B cell (primary cell): ENCODE data around the gene HCST. TPM values are rescaled to one million over a fixed set of nuclear protein-coding genes. Genes with fewer than 3 reads are reported as not detected.
A peak's percentile ranks its signal among the peaks of the same experiment; 100 is the strongest.

Experiments
- ATAC-seq: fragments of 200-7000 bp; cut with Tn5 transposase; one replicate; pipeline ENCODE4 v1.10.0; 2021; ENCODE audit warnings: low read depth, mild to moderate bottlenecking, moderate number of reproducible peaks, moderate library complexity
- CTCF ChIA-PET: fragments of 350-600 bp; sonication (Branson Sonifier 250); formaldehyde crosslinking; loops from one replicate; lab custom pipeline; 2021; ENCODE audit warnings: antibody characterized with exemption, inconsistent platforms; lab: Charles Lee
- POLR2A ChIA-PET: fragments of 350-600 bp; sonication (Branson Sonifier 250); formaldehyde crosslinking; loops from one replicate; lab custom pipeline; 2021; ENCODE audit warnings: antibody characterized with exemption; lab: Charles Lee
- DNase-seq: peaks from one replicate; pipeline ENCODE4 v3.0.0; 2013
- H2AFZ ChIP-seq: 2 replicates; pipeline ENCODE4 v1.6.1; 2012; ENCODE audit warnings: mild to moderate bottlenecking, low read depth, low read length; ENCODE audit not compliant: insufficient read depth, poor library complexity, severe bottlenecking
- H3K27ac ChIP-seq, 2 donors: 1 replicate in 1 of 2; 2 replicates in 1 of 2; pipeline ENCODE4 v1.5.1; 2012 to 2013; ENCODE audit warnings: low read length in 2 of 2, mild to moderate bottlenecking in 2 of 2, moderate library complexity in 1 of 2
- H3K27me3 ChIP-seq, 4 experiments: fragments of 200-600 bp in 1 of 4; sonication (generic) in 1 of 4; replicated peaks in 1 of 4; 1 replicate in 2 of 4; 2 replicates in 2 of 4; pipeline versions ENCODE4 v1.6.1 to v1.7.0; 2013 to 2016; ENCODE audit warnings: low read length in 3 of 4, mild to moderate bottlenecking in 2 of 4, mixed read lengths in 1 of 4, moderate library complexity in 1 of 4; ENCODE audit not compliant: insufficient read depth in 4 of 4, control insufficient read depth in 3 of 4; ENCODE audit errors: control extremely low read depth in 1 of 4
- H3K36me3 ChIP-seq, 2 experiments: replicated peaks in 1 of 2; 1 replicate in 1 of 2; 2 replicates in 1 of 2; pipeline versions ENCODE4 v1.6.1 to v1.7.1; 2013; ENCODE audit warnings: low read length in 1 of 2; ENCODE audit not compliant: insufficient read depth in 2 of 2, control insufficient read depth in 1 of 2; ENCODE audit errors: control extremely low read depth in 1 of 2, extremely low read depth in 1 of 2
- H3K4me1 ChIP-seq, 2 donors: fragments of 200-600 bp in 1 of 2; sonication (generic) in 1 of 2; 1 replicate in 1 of 2; 2 replicates in 1 of 2; pipeline versions ENCODE4 v1.5.1 to v1.6.1; 2013 to 2017; ENCODE audit warnings: low read length in 2 of 2; ENCODE audit not compliant: control insufficient read depth in 2 of 2, insufficient read depth in 2 of 2
- H3K4me2 ChIP-seq: replicated peaks from 2 replicates; pipeline ENCODE3; 2012; ENCODE audit warnings: mild to moderate bottlenecking, low read depth, low read length; ENCODE audit not compliant: poor library complexity, severe bottlenecking
- H3K4me3 ChIP-seq, 5 experiments: fragments of 200-600 bp in 1 of 5; sonication (generic) in 1 of 5; 1 replicate in 3 of 5; 2 replicates in 2 of 5; pipeline versions ENCODE4 v1.5.1 to v1.7.0; 2011 to 2016; ENCODE audit warnings: low read length in 4 of 5, mild to moderate bottlenecking in 4 of 5, low read depth in 2 of 5, control low read depth in 1 of 5, moderate library complexity in 1 of 5; ENCODE audit not compliant: insufficient read depth in 1 of 5; ENCODE audit errors: control extremely low read depth in 1 of 5, extremely low read depth in 1 of 5
- H3K79me2 ChIP-seq: fragments of 200-600 bp; sonication (generic); one replicate; pipeline ENCODE4 v1.6.0; 2016; ENCODE audit warnings: low read length; ENCODE audit not compliant: control insufficient read depth, insufficient read depth
- H3K9ac ChIP-seq: fragments of 200-600 bp; sonication (generic); 2 replicates; pipeline ENCODE4 v1.6.1; 2017; ENCODE audit warnings: mild to moderate bottlenecking, low read length, moderate library complexity
- H3K9me3 ChIP-seq, 3 donors: one replicate each; pipeline versions ENCODE4 v1.6.1 to v1.7.1; 2013; ENCODE audit warnings: low read length in 2 of 3; ENCODE audit not compliant: control insufficient read depth in 2 of 3, insufficient read depth in 1 of 3; ENCODE audit errors: control extremely low read depth in 1 of 3
- H4K20me1 ChIP-seq: 2 replicates; pipeline ENCODE4 v1.6.0; 2012; ENCODE audit warnings: mild to moderate bottlenecking, low read length; ENCODE audit not compliant: insufficient read depth, control insufficient read depth, poor library complexity, severe bottlenecking
- H3K27ac Mint-ChIP-seq: one replicate; pipeline ENCODE4 v1.8.0; 2021; ENCODE audit warnings: mixed read lengths
- H3K27me3 Mint-ChIP-seq: one replicate; pipeline ENCODE4 v1.8.0; 2021; ENCODE audit warnings: mixed read lengths
- H3K4me1 Mint-ChIP-seq: one replicate; pipeline ENCODE4 v1.8.0; 2021; ENCODE audit warnings: mixed read lengths
- H3K4me3 Mint-ChIP-seq: one replicate; pipeline ENCODE4 v1.8.0; 2021; ENCODE audit warnings: mixed read lengths
- H3K9me3 Mint-ChIP-seq: one replicate; pipeline ENCODE4 v1.8.0; 2022; ENCODE audit warnings: mixed read lengths; ENCODE audit not compliant: insufficient read depth
- EZH2 ChIP-seq: IDR thresholded peaks from 2 replicates; pipeline ENCODE4 v1.6.1; 2012; ENCODE audit warnings: borderline replicate concordance, low read depth, mild to moderate bottlenecking, moderate library complexity, low read length; ENCODE audit not compliant: insufficient read depth, poor library complexity, severe bottlenecking
- WGBS: methylation state at CpG from one replicate; pipeline ENCODE4 v1.1.5; 2013; ENCODE audit warnings: missing lambda C conversion rate; ENCODE audit not compliant: insufficient coverage; 5-methylcytosine and 5-hydroxymethylcytosine counted together
- intact Hi-C: fragments of 100-400 bp; cut with micrococcal nuclease; formaldehyde crosslinking; loops from one replicate; pipeline ENCODE4 v1.10.0; 2022
- polyA plus RNA-seq: library from polyadenylated mRNA; depleted of rRNA; stranded (reverse); fragments of >200 nt; gene quantifications from 2 replicates; pipeline ENCODE4 v1.2.3, GENCODE V29; 2012
- total RNA-seq, 2 donors: library from RNA; stranded (reverse); fragments of 120-200 nt in 1 of 2; gene quantifications; 1 replicate in 1 of 2; 2 replicates in 1 of 2; pipeline versions ENCODE4 v1.2.3 to v1.2.4, GENCODE V29; 2013 to 2022
- TF ChIP-seq, protein P1 (sequence below): fragments of 200-600 bp; IDR thresholded peaks from one replicate; pipeline ENCODE4 v1.8.0; 2022; ENCODE audit warnings: antibody characterized with exemption, mild to moderate bottlenecking

HCST gene
- total and polyA plus RNA-seq, 2 donors (not counting 1 experiment from before 2014, with no cell fraction given) = 4.8 to 40.6 TPM

DNA sequence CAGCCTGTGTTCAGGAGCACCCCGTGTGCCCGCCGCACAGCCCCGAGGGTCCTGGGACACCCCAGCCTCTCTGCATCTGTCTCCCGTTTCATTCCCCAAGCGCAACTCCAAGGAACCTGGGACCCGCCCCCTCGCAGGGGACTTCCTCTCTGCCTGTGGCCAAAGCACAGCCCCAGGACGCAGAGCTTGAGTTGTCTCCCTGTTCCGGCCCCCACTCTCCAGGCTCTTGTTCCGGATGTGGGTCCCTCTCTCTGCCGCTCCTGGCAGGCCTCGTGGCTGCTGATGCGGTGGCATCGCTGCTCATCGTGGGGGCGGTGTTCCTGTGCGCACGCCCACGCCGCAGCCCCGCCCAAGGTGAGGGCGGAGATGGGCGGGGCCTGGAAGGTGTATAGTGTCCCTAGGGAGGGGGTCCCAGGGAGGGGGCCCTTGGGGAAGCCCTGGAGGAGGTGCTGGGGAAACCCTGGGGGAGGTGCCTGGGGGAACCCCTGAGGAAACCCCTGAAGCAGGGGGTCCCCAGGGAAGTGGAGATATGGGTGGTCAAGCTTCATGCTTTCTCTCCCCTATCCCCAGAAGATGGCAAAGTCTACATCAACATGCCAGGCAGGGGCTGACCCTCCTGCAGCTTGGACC lies 1.3 kb downstream of the HCST start:
- DNase-seq (peak; percentile 98), ATAC-seq (peak; percentile 50)
- Mint-ChIP-seq H3K4me3 (peak overlapping the region; percentile 86), H3K4me1 (peaks cover 67% of the 10 kb centered on the region), H3K27ac (peak overlapping the region; percentile 99), H3K27me3 (no peaks in the 10 kb centered on the region), H3K9me3 (no peaks in the 10 kb centered on the region)
- under 1% methylated on average over 23 of the region's 24 CpGs for WGBS
- Histone ChIP-seq H3K9ac (peak overlapping the region; percentile 50), H3K4me3 (peak overlapping the region in 4 of 5 experiments; percentile 43 to 55 (median 46)), H3K36me3 (peaks cover 0 to 3% of the 10 kb centered on the region in 2 experiments), H3K4me1 (peaks cover 47 to 62% of the 10 kb centered on the region in 2 donors), H3K4me2 (peak overlapping the region; percentile 79), H2AFZ (no peak overlapping the region), H3K9me3 (peaks cover 0 to 3% (median 0%) of the 10 kb centered on the region in 3 donors), H3K79me2 (peaks cover 9% of the 10 kb centered on the region), H3K27ac (peak overlapping the region; percentile 100), H4K20me1 (peaks cover 9% of the 10 kb centered on the region), H3K27me3 (no peaks in the 10 kb centered on the region)
- ChIA-PET POLR2A (interaction anchor here (0.6 to 1.4 kb wide), 4 partner anchors 9 to 687 kb away, joined by 3 to 5 read pairs (median 4); no protein-coding TSS in a partner anchor), CTCF (interaction anchor here (0.6 to 1.4 kb wide), 4 partner anchors 21 to 158 kb away, joined by 3 read pairs; partner anchors contain the start of genes PSENEN and U2AF1L4)
- TF ChIP-seq EZH2 = no peak
- TF ChIP-seq, protein P1, sequence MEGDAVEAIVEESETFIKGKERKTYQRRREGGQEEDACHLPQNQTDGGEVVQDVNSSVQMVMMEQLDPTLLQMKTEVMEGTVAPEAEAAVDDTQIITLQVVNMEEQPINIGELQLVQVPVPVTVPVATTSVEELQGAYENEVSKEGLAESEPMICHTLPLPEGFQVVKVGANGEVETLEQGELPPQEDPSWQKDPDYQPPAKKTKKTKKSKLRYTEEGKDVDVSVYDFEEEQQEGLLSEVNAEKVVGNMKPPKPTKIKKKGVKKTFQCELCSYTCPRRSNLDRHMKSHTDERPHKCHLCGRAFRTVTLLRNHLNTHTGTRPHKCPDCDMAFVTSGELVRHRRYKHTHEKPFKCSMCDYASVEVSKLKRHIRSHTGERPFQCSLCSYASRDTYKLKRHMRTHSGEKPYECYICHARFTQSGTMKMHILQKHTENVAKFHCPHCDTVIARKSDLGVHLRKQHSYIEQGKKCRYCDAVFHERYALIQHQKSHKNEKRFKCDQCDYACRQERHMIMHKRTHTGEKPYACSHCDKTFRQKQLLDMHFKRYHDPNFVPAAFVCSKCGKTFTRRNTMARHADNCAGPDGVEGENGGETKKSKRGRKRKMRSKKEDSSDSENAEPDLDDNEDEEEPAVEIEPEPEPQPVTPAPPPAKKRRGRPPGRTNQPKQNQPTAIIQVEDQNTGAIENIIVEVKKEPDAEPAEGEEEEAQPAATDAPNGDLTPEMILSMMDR = no peak
- intact Hi-C loops = loop anchor here (2.0 to 10.0 kb wide), 3 partner anchors 155 to 189 kb away; partner anchors contain the start of genes KMT2B, PSENEN and U2AF1L4
